Measurements from ENCODE around the gene BMX. TPM values are rescaled to one million over a fixed set of nuclear protein-coding genes. Genes with fewer than 3 reads are reported as not detected.

BMX gene
- total RNA-seq, 3 donors from 2014 or later = 2.4 to 5.4 (median 3.8) TPM

DNA sequence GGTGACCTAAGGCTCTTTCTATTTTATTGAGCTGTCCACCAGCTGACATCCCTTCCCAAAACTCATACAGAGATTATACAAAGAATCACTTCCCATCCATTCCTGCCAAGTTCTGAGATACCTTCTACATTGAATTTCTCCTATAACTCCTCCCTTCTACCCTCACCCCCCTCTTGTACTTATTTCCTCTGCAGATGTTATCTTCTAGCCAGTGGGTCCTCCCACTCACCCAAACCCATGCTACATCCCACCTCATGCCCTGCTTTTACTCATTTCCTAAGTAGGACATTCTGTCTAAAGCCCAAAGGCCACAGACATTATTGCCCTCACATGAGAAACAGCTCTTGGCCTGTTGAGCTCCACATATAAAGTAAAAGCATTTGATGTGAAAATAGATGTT lies 28.6 kb downstream of the BMX start:
- ATAC-seq (no peak), DNase-seq (no peak)
- no peak for TF ChIP-seq CTCF (IDR thresholded peaks at IDR 0.05)
- no peaks in the 10 kb centered on the region for H3K9me3 ChIP-seq
- no peaks in the 10 kb centered on the region for H3K36me3 ChIP-seq (ENCODE audit: low read depth)
- no peaks in the 10 kb centered on the region for H3K4me1 ChIP-seq (ENCODE audit: low read depth)
- intact Hi-C loops (cut with DNase I, micrococcal nuclease) = no loop called here
- H3K4me3 ChIP-seq = no peak overlapping the region

DNA sequence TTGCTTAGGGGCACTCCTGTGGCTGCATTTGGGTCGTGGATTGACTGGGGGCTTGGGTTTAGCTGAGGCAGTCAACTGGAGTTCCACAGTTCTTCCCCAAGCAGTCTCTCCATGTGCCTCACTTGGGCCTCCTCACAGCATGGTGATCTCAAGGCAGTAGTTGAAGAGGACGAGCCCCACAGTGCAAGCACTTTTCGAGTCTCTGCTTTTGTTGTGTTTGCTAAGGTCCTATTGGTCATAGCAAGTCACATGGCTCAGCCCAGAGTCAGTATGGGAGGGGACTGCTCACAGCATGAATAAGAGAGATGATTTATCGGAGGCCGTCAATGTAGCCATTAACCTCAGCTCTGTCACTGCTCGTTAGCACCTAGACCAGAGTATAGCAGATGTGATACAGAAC lies 29.7 kb downstream of the BMX start:
- Histone ChIP-seq H3K4me1 (ENCODE audit: low read depth) (no peaks in the 10 kb centered on the region), H3K36me3 (ENCODE audit: low read depth) (no peaks in the 10 kb centered on the region), H3K4me3 (no peak overlapping the region), H3K9me3 (no peaks in the 10 kb centered on the region)
- no peak for DNase-seq
- no peak for ATAC-seq
- no peak for TF ChIP-seq CTCF (IDR thresholded peaks at IDR 0.05)
- intact Hi-C loops (cut with DNase I, micrococcal nuclease) = no loop called here

GRCh38 chrX:15546745-15547144 lies 46.1 kb downstream of the BMX start:
- no peaks in the 10 kb centered on the region for H3K9me3 ChIP-seq
- H3K4me1 ChIP-seq (ENCODE audit: low read depth) = no peaks in the 10 kb centered on the region
- ATAC-seq = no peak
- H3K36me3 ChIP-seq (ENCODE audit: low read depth) = no peaks in the 10 kb centered on the region
- no peak for TF ChIP-seq CTCF (IDR thresholded peaks at IDR 0.05)
- intact Hi-C loops (cut with DNase I, micrococcal nuclease) = no loop called here
- no peak for DNase-seq
- H3K4me3 ChIP-seq = no peak overlapping the region

DNA sequence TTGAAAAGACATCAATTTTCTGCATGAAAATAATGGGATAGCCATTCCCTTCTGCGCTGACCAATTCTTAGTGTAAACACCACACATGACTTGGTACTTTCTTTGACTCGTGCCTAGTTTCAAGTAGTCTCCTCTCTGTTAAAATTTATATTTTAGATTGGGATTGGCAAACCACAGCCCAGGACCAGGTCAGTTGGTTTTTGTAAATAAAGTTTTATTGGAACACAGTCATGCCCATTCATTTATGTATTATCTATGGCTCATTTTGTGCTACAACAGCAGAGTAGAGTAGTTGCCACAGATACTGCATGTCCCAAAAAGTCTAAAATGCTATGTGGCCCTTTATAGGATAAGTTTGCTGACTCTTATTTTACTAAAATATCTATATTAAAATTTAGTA lies 46.7 kb downstream of the BMX start:
- no peak for TF ChIP-seq CTCF (IDR thresholded peaks at IDR 0.05)
- H3K4me1 ChIP-seq (ENCODE audit: low read depth) = no peaks in the 10 kb centered on the region
- no peaks in the 10 kb centered on the region for H3K36me3 ChIP-seq (ENCODE audit: low read depth)
- H3K4me3 ChIP-seq = no peak overlapping the region
- DNase-seq (no peak), ATAC-seq (no peak)
- no peaks in the 10 kb centered on the region for H3K9me3 ChIP-seq
- intact Hi-C loops (cut with DNase I, micrococcal nuclease) = no loop called here

DNA sequence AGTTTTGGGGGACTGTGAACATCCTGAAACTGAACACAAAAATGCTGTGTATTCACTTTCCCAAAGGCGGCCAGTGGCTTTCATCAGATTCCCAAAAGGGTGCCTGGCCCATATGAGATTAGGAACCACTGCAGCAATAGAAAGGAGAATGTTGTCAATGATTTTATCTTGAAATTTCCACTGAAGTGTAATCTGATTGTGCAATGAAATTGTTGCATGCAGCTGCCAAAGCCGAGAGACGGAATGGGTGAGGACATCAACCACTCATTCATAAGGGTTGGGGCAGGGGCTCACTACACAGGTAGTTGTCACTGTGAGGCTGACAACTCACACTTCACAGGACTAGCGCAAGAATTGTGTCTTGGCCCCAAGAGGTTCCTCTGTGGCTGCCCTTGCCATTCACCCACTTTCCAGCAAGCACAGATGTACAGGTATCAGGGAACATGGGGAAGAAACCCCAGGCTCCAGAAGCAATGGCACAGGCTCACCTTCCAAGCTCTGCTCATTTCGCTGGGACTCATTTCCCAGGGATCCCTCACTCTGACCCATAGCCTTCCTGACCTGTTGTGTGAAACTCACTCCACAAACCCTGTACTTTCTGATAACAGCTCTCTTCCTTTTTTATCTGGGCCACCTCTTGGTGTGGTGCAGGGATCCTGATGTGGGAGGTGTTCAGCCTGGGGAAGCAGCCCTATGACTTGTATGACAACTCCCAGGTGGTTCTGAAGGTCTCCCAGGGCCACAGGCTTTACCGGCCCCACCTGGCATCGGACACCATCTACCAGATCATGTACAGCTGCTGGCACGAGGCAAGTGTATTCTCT lies 48.8 kb downstream of the BMX start:
- no peak for DNase-seq
- no peak for TF ChIP-seq CTCF (IDR thresholded peaks at IDR 0.05)
- H3K4me1 ChIP-seq (ENCODE audit: low read depth) = no peaks in the 10 kb centered on the region
- H3K9me3 ChIP-seq = no peaks in the 10 kb centered on the region
- no peak for ATAC-seq
- no peaks in the 10 kb centered on the region for H3K36me3 ChIP-seq (ENCODE audit: low read depth)
- intact Hi-C loops (cut with DNase I, micrococcal nuclease) = no loop called here
- H3K4me3 ChIP-seq = no peak overlapping the region
